Neural cell (in vitro differentiated cells): ENCODE measurements around the gene EXOC6B.

Source experiments
- CTCF ChIP-seq: fragments of 450-650 bp; IDR thresholded peaks from 2 replicates; pipeline ENCODE4 v1.5.1; 2014; ENCODE audit warnings: antibody characterized with exemption, mild to moderate bottlenecking, moderate library complexity; ENCODE audit not compliant: poor library complexity, severe bottlenecking
- EZH2 ChIP-seq: fragments of 200-600, 300-800 bp; shearing (Covaris generic), sonication (generic); IDR thresholded peaks from 2 replicates; pipeline ENCODE4 v1.6.1; 2014; ENCODE audit warnings: antibody characterized with exemption, low read length, borderline replicate concordance, mild to moderate bottlenecking; ENCODE audit not compliant: insufficient read depth, poor library complexity, severe bottlenecking

- no peak for TF ChIP-seq CTCF
- TF ChIP-seq EZH2: no peak
Measured at GRCh38 chr2:72803626-72804320, 22.1 kb downstream of the EXOC6B start.
